ENCODE data around the gene CDC37L1. TPM values are rescaled to one million over a fixed set of nuclear protein-coding genes. Genes with fewer than 3 reads are reported as not detected.
"Not testable (repeated sequence)": the region's sequence is repeated elsewhere in the genome, so short reads cannot be mapped to it uniquely, and the experiment has no call there.

CDC37L1 gene
- total RNA-seq, 2 donors from 2014 or later: 18.4 to 22.2 TPM

DNA sequence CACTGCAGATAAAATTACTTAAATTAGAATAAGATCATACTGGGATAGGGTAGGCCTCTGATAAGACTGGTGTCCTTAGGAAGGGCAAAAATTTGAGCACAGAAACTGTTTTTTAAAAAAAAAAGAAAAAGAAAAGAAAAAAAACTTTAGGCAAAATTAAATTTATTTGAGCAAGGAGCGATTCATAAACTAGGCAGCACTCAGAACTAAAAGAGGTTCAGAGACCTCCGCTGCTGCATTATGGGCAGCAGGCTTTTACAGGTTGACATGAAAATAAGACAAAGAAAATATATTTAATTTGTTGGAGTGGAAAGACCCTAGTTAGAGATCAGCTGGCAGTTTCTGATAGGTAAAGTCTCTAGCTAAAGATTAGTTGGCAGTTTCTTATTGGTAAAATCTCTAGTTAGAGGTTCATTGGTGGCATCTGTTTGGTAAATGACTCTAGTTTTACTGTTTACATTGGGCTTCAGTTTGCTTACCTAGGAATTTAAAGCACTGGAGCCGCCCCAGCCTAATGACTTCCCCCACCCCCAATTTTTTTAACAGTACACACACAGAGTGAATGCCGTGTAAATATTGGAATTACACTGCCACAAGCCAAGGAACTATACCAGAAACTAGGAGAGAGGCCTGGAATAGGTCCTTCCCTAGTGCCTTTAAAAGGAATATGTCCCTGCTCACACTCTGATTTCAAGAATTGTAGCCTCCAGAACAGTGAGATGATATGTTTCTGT, 21.8 kb upstream of the CDC37L1 start:
- H3K9me3 Mint-ChIP-seq: no peaks in the 10 kb centered on the region
- Histone ChIP-seq H3K9me3 (ENCODE audit: control insufficient read depth, low read length) (no peaks in the 10 kb centered on the region), H3K36me3 (ENCODE audit: control insufficient read depth, insufficient read depth, low read length) (no peaks in the 10 kb centered on the region), H3K9ac (ENCODE audit: extremely low read depth, low read length, poor library complexity, severe bottlenecking) (no peak overlapping the region), H3K4me3 (ENCODE audit: low read length) (no peak overlapping the region), H3K4me1 (ENCODE audit: control insufficient read depth, insufficient read depth, low read length) (peaks cover 3% of the 10 kb centered on the region), H3K27ac (ENCODE audit: low read depth, low read length) (no peak overlapping the region), H3K27me3 (ENCODE audit: control insufficient read depth, insufficient read depth, low read length, poor library complexity, severe bottlenecking) (no peaks in the 10 kb centered on the region)
- H3K4me1 Mint-ChIP-seq: peaks cover 19% of the 10 kb centered on the region
- peaks cover 1% of the 10 kb centered on the region for H3K27me3 Mint-ChIP-seq (ENCODE audit: insufficient read depth)
- TF ChIP-seq, protein P1, sequence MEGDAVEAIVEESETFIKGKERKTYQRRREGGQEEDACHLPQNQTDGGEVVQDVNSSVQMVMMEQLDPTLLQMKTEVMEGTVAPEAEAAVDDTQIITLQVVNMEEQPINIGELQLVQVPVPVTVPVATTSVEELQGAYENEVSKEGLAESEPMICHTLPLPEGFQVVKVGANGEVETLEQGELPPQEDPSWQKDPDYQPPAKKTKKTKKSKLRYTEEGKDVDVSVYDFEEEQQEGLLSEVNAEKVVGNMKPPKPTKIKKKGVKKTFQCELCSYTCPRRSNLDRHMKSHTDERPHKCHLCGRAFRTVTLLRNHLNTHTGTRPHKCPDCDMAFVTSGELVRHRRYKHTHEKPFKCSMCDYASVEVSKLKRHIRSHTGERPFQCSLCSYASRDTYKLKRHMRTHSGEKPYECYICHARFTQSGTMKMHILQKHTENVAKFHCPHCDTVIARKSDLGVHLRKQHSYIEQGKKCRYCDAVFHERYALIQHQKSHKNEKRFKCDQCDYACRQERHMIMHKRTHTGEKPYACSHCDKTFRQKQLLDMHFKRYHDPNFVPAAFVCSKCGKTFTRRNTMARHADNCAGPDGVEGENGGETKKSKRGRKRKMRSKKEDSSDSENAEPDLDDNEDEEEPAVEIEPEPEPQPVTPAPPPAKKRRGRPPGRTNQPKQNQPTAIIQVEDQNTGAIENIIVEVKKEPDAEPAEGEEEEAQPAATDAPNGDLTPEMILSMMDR (conservative IDR thresholded peaks at IDR 0.05): no peak
- 91 to 96% methylated on average over 2 to 4 of the region's 4 CpGs for WGBS, 2 experiments (ENCODE audit: insufficient coverage in 1 of 2, insufficient read length in 1 of 2)
- DNase-seq: no peak
- H3K27ac Mint-ChIP-seq: no peak overlapping the region
- H3K36me3 Mint-ChIP-seq (ENCODE audit: low read depth): peaks cover 3% of the 10 kb centered on the region
- no peak overlapping the region for H3K4me3 Mint-ChIP-seq

DNA sequence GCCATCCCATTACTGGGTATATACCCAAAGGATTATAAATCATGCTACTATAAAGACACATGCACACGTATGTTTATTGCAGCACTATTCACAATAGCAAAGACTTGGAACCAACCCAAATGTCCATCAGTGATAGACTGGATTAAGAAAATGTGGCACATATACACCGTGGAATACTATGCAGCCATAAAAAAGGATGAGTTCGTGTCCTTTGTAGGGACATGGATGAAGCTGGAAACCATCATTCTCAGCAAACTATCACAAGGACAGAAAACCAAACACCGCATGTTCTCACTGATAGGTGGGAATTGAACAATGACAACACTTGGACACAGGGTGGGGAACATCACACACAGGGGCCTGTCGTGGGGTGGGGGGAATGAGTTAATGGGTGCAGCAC, 18.7 kb upstream of the CDC37L1 start:
- H3K4me1 ChIP-seq (ENCODE audit: control insufficient read depth, insufficient read depth, low read length): peaks cover 13% of the 10 kb centered on the region
- H3K36me3 ChIP-seq (ENCODE audit: control insufficient read depth, insufficient read depth, low read length); H3K36me3 Mint-ChIP-seq (ENCODE audit: low read depth); H3K27me3 Mint-ChIP-seq (ENCODE audit: insufficient read depth); H3K27ac ChIP-seq (ENCODE audit: low read depth, low read length); H3K4me3 ChIP-seq (ENCODE audit: low read length); DNase-seq; H3K9me3 ChIP-seq (ENCODE audit: control insufficient read depth, low read length); H3K9me3 Mint-ChIP-seq; H3K4me3 Mint-ChIP-seq; H3K9ac ChIP-seq (ENCODE audit: extremely low read depth, low read length, poor library complexity, severe bottlenecking); H3K27ac Mint-ChIP-seq; H3K27me3 ChIP-seq (ENCODE audit: control insufficient read depth, insufficient read depth, low read length, poor library complexity, severe bottlenecking): not testable (repeated sequence)
- peaks cover 47% of the 10 kb centered on the region for H3K4me1 Mint-ChIP-seq
- WGBS, 2 experiments (ENCODE audit: insufficient coverage in 1 of 2, insufficient read length in 1 of 2): 100% methylated on average over 3 of the region's 5 CpGs; no CpG with 5 or more reads in 1 of the 2 experiments

DNA sequence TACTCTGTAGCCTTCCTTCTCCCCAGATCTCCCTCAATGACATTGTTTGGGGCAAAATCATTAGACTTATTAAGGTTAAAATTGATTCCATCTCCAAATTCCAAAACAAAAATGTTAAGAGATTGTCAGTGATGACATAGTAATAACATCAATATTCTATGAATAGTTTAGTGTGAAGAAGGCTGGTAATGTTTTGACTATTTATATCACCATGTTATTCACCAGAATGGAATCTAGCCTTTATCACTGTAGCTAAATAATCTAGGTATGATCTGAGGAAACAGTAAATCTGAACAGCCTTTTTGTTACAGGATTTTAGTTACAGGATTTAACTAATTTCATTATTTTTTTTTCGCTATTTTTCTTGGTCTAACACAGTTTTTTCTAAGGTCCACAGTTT, 18.2 kb upstream of the CDC37L1 start:
- Histone ChIP-seq H3K4me3 (ENCODE audit: low read length) (no peak overlapping the region), H3K36me3 (ENCODE audit: control insufficient read depth, insufficient read depth, low read length) (no peaks in the 10 kb centered on the region), H3K27ac (ENCODE audit: low read depth, low read length) (no peak overlapping the region), H3K9me3 (ENCODE audit: control insufficient read depth, low read length) (no peaks in the 10 kb centered on the region), H3K4me1 (ENCODE audit: control insufficient read depth, insufficient read depth, low read length) (peaks cover 14% of the 10 kb centered on the region), H3K9ac (ENCODE audit: extremely low read depth, low read length, poor library complexity, severe bottlenecking) (no peak overlapping the region), H3K27me3 (ENCODE audit: control insufficient read depth, insufficient read depth, low read length, poor library complexity, severe bottlenecking) (no peaks in the 10 kb centered on the region)
- H3K27me3 Mint-ChIP-seq (ENCODE audit: insufficient read depth): peaks cover 1% of the 10 kb centered on the region
- H3K4me3 Mint-ChIP-seq: no peak overlapping the region
- DNase-seq: no peak
- TF ChIP-seq, protein P1 (conservative IDR thresholded peaks at IDR 0.05): no peak
- peaks cover 3% of the 10 kb centered on the region for H3K36me3 Mint-ChIP-seq (ENCODE audit: low read depth)
- H3K27ac Mint-ChIP-seq: no peak overlapping the region
- H3K4me1 Mint-ChIP-seq: peaks cover 51% of the 10 kb centered on the region
- WGBS, 2 experiments (ENCODE audit: insufficient coverage in 1 of 2, insufficient read length in 1 of 2): 96 to 100% methylated on average over 1 of the region's 1 CpG
- no peaks in the 10 kb centered on the region for H3K9me3 Mint-ChIP-seq

Measured in endodermal cell (in vitro differentiated cells).